ENCODE results near the gene GPR65. TPM values are rescaled to one million over a fixed set of nuclear protein-coding genes. Genes with fewer than 3 reads are reported as not detected.
A peak's percentile ranks its signal among the peaks of the same experiment; 100 is the strongest.
"Not testable (repeated sequence)": the region's sequence is repeated elsewhere in the genome, so short reads cannot be mapped to it uniquely, and the experiment has no call there.

Gene GPR65
- total RNA-seq, 2 experiments from 2014 or later: 13.4 to 13.7 TPM

- CTCF ChIA-PET; H3K4me3 Mint-ChIP-seq; H3K36me3 Mint-ChIP-seq; POLR2A ChIA-PET; H3K9me3 Mint-ChIP-seq; intact Hi-C loops (cut with micrococcal nuclease); DNase-seq; H3K27ac Mint-ChIP-seq; H3K27me3 Mint-ChIP-seq: not testable (repeated sequence)
- peaks cover 65% of the 10 kb centered on the region for H3K4me1 Mint-ChIP-seq (ENCODE audit: low read depth)
These were observed 19.5 kb downstream of the GPR65 start for GRCh38 chr14:88024252-88025086.

GRCh38 chr14:88025313-88025712 is 20.4 kb downstream of the GPR65 start:
- Mint-ChIP-seq H3K9me3 (no peaks in the 10 kb centered on the region), H3K4me3 (no peak overlapping the region)
- intact Hi-C loops (cut with micrococcal nuclease): no loop called here

GRCh38 chr14:88026890-88027289 is 22.0 kb downstream of the GPR65 start:
- ChIA-PET POLR2A (interaction anchor here (0.8 to 1.3 kb wide), 2 partner anchors 14 to 22 kb away, joined by 3 read pairs; partner anchors contain the start of gene GPR65), CTCF (interaction anchor here (0.6 to 2.7 kb wide), 3 partner anchors 12 to 35 kb away, joined by 3 to 11 read pairs (median 3); no protein-coding TSS in a partner anchor)
- no peaks in the 10 kb centered on the region for H3K27me3 Mint-ChIP-seq
- intact Hi-C loops (cut with micrococcal nuclease): no loop called here
- no peaks in the 10 kb centered on the region for H3K9me3 Mint-ChIP-seq
- H3K4me3 Mint-ChIP-seq: no peak overlapping the region
- no peak for DNase-seq
- peaks cover 72% of the 10 kb centered on the region for H3K4me1 Mint-ChIP-seq (ENCODE audit: low read depth)
- no peaks in the 10 kb centered on the region for H3K36me3 Mint-ChIP-seq
- H3K27ac Mint-ChIP-seq: peak overlapping the region; percentile 10

More at GRCh38 chr14:88025313-88025712, 20.4 kb downstream of the GPR65 start:
- ChIA-PET CTCF (interaction anchor here (0.9 kb wide), 1 partner anchor 11 kb away, joined by 4 read pairs; no protein-coding TSS in a partner anchor), POLR2A (no interaction called here)
- H3K36me3 Mint-ChIP-seq: no peaks in the 10 kb centered on the region
- H3K4me1 Mint-ChIP-seq (ENCODE audit: low read depth): peaks cover 66% of the 10 kb centered on the region
- DNase-seq: no peak
- no peaks in the 10 kb centered on the region for H3K27me3 Mint-ChIP-seq
- no peak overlapping the region for H3K27ac Mint-ChIP-seq

GRCh38 chr14:88029500-88029899 is 24.6 kb downstream of the GPR65 start:
- Mint-ChIP-seq H3K27me3 (no peaks in the 10 kb centered on the region), H3K27ac (no peak overlapping the region), H3K9me3 (no peaks in the 10 kb centered on the region), H3K36me3 (no peaks in the 10 kb centered on the region), H3K4me3 (no peak overlapping the region), H3K4me1 (ENCODE audit: low read depth) (peaks cover 55% of the 10 kb centered on the region)
- intact Hi-C loops (cut with micrococcal nuclease): loop anchor here (1.0 to 2.0 kb wide), 3 partner anchors 15 to 35 kb away; no protein-coding TSS in a partner anchor
- ChIA-PET CTCF (interaction anchor here (1.2 to 1.8 kb wide), 2 partner anchors 12 to 140 kb away, joined by 3 to 6 read pairs; no protein-coding TSS in a partner anchor), POLR2A (interaction anchor here (1.0 kb wide), 1 partner anchor 36 kb away, joined by 4 read pairs; the partner anchor contains the start of gene GALC)
- peak; percentile 34 for DNase-seq

GRCh38 chr14:88030079-88030478 is 25.1 kb downstream of the GPR65 start:
- Mint-ChIP-seq H3K27ac (no peak overlapping the region), H3K4me3 (no peak overlapping the region), H3K27me3 (no peaks in the 10 kb centered on the region), H3K4me1 (ENCODE audit: low read depth) (peaks cover 49% of the 10 kb centered on the region), H3K36me3 (no peaks in the 10 kb centered on the region), H3K9me3 (no peaks in the 10 kb centered on the region)
- intact Hi-C loops (cut with micrococcal nuclease): no loop called here
- CTCF ChIA-PET: interaction anchor here (1.2 kb wide), 1 partner anchor 11 kb away, joined by 3 read pairs; no protein-coding TSS in a partner anchor
- no peak for DNase-seq
- POLR2A ChIA-PET: no interaction called here

- Mint-ChIP-seq H3K4me1 (ENCODE audit: low read depth) (peaks cover 43% of the 10 kb centered on the region), H3K27ac (no peak overlapping the region), H3K36me3 (no peaks in the 10 kb centered on the region), H3K4me3 (no peak overlapping the region), H3K27me3 (no peaks in the 10 kb centered on the region), H3K9me3 (no peaks in the 10 kb centered on the region)
- DNase-seq: no peak
- CTCF ChIA-PET: interaction anchor here (1.2 kb wide), 1 partner anchor 10 kb away, joined by 3 read pairs; no protein-coding TSS in a partner anchor
- intact Hi-C loops (cut with micrococcal nuclease): no loop called here
- POLR2A ChIA-PET: no interaction called here
These were observed 26.0 kb downstream of the GPR65 start for GRCh38 chr14:88030892-88031291.

- H3K4me3 Mint-ChIP-seq: no peak overlapping the region
- H3K9me3 Mint-ChIP-seq: no peaks in the 10 kb centered on the region
- DNase-seq: no peak
- peaks cover 32% of the 10 kb centered on the region for H3K4me1 Mint-ChIP-seq (ENCODE audit: low read depth)
- ChIA-PET CTCF (no interaction called here), POLR2A (no interaction called here)
- intact Hi-C loops (cut with micrococcal nuclease): no loop called here
- no peaks in the 10 kb centered on the region for H3K27me3 Mint-ChIP-seq
- H3K36me3 Mint-ChIP-seq: no peaks in the 10 kb centered on the region
- no peak overlapping the region for H3K27ac Mint-ChIP-seq
These were observed 27.4 kb downstream of the GPR65 start for GRCh38 chr14:88032373-88032772.

- Mint-ChIP-seq H3K4me1 (ENCODE audit: low read depth) (peaks cover 35% of the 10 kb centered on the region), H3K4me3 (no peak overlapping the region), H3K27ac (no peak overlapping the region), H3K36me3 (no peaks in the 10 kb centered on the region), H3K27me3 (no peaks in the 10 kb centered on the region), H3K9me3 (no peaks in the 10 kb centered on the region)
- ChIA-PET POLR2A (no interaction called here), CTCF (interaction anchor here (0.7 kb wide), 1 partner anchor 135 kb away, joined by 3 read pairs; no protein-coding TSS in a partner anchor)
- no peak for DNase-seq
- intact Hi-C loops (cut with micrococcal nuclease): no loop called here
These were observed 29.1 kb downstream of the GPR65 start for GRCh38 chr14:88034076-88034475.

GRCh38 chr14:88036422-88036821 is 31.5 kb downstream of the GPR65 start:
- no peaks in the 10 kb centered on the region for H3K36me3 Mint-ChIP-seq
- no peak overlapping the region for H3K27ac Mint-ChIP-seq
- no peak overlapping the region for H3K4me3 Mint-ChIP-seq
- H3K4me1 Mint-ChIP-seq (ENCODE audit: low read depth): peaks cover 17% of the 10 kb centered on the region
- no peak for DNase-seq
- no peaks in the 10 kb centered on the region for H3K27me3 Mint-ChIP-seq
- CTCF ChIA-PET: no interaction called here
- intact Hi-C loops (cut with micrococcal nuclease): no loop called here
- no peaks in the 10 kb centered on the region for H3K9me3 Mint-ChIP-seq
- POLR2A ChIA-PET: no interaction called here

- no peaks in the 10 kb centered on the region for H3K9me3 Mint-ChIP-seq
- intact Hi-C loops (cut with micrococcal nuclease): no loop called here
- H3K36me3 Mint-ChIP-seq: no peaks in the 10 kb centered on the region
- ChIA-PET POLR2A (no interaction called here), CTCF (no interaction called here)
- peaks cover 17% of the 10 kb centered on the region for H3K4me1 Mint-ChIP-seq (ENCODE audit: low read depth)
- H3K27me3 Mint-ChIP-seq: no peaks in the 10 kb centered on the region
- no peak for DNase-seq
- H3K4me3 Mint-ChIP-seq: no peak overlapping the region
- no peak overlapping the region for H3K27ac Mint-ChIP-seq
These were observed 32.4 kb downstream of the GPR65 start for GRCh38 chr14:88037325-88037724.

GRCh38 chr14:88039197-88039596 is 34.3 kb downstream of the GPR65 start:
- Mint-ChIP-seq H3K27ac (no peak overlapping the region), H3K27me3 (no peaks in the 10 kb centered on the region), H3K4me1 (ENCODE audit: low read depth) (peaks cover 19% of the 10 kb centered on the region), H3K36me3 (no peaks in the 10 kb centered on the region), H3K9me3 (no peaks in the 10 kb centered on the region), H3K4me3 (no peak overlapping the region)
- intact Hi-C loops (cut with micrococcal nuclease): no loop called here
- CTCF ChIA-PET: interaction anchor here (1.0 kb wide), 2 partner anchors 22 to 129 kb away, joined by 4 read pairs; no protein-coding TSS in a partner anchor
- POLR2A ChIA-PET: interaction anchor here (0.6 to 1.2 kb wide), 2 partner anchors 44 to 46 kb away, joined by 3 to 4 read pairs; partner anchors contain the start of gene GALC
- DNase-seq: no peak

- intact Hi-C loops (cut with micrococcal nuclease): no loop called here
- no peak overlapping the region for H3K4me3 Mint-ChIP-seq
- H3K27ac Mint-ChIP-seq: no peak overlapping the region
- peaks cover 29% of the 10 kb centered on the region for H3K4me1 Mint-ChIP-seq (ENCODE audit: low read depth)
- ChIA-PET POLR2A (no interaction called here), CTCF (interaction anchor here (1.0 kb wide), 2 partner anchors 23 to 128 kb away, joined by 4 read pairs; no protein-coding TSS in a partner anchor)
- DNase-seq: no peak
- H3K36me3 Mint-ChIP-seq: no peaks in the 10 kb centered on the region
- H3K27me3 Mint-ChIP-seq: no peaks in the 10 kb centered on the region
- no peaks in the 10 kb centered on the region for H3K9me3 Mint-ChIP-seq
These were observed 35.2 kb downstream of the GPR65 start for GRCh38 chr14:88040146-88040545.
